Smooth muscle cell (in vitro differentiated cells): ENCODE results near the gene NDC80. TPM values are rescaled to one million over a fixed set of nuclear protein-coding genes. Genes with fewer than 3 reads are reported as not detected.

Experiments used
- DNase-seq: peaks from one replicate; lab custom pipeline; 2025; ENCODE audit not compliant: unreplicated experiment; lab: John Stamatoyannopoulos, UW
- H2AFZ ChIP-seq: fragments of 200-600 bp; sonication (generic); 2 replicates; pipeline ENCODE4 v1.6.0; 2016; ENCODE audit warnings: antibody characterized with exemption, low read depth, mild to moderate bottlenecking
- H3F3A ChIP-seq: fragments of 200-600 bp; sonication (generic); 2 replicates; pipeline ENCODE4 v1.6.0; 2017; ENCODE audit warnings: antibody characterized with exemption, low read depth
- H3K27ac ChIP-seq: fragments of 200-600 bp; sonication (generic); 2 replicates; pipeline ENCODE4 v1.5.1; 2016; ENCODE audit warnings: low read depth, mild to moderate bottlenecking
- H3K27me3 ChIP-seq: fragments of 200-600 bp; sonication (generic); 2 replicates; pipeline ENCODE4 v1.6.1; 2016; ENCODE audit warnings: low read depth, mild to moderate bottlenecking
- H3K36me3 ChIP-seq: fragments of 200-600 bp; sonication (generic); 2 replicates; pipeline ENCODE4 v1.5.1; 2016; ENCODE audit warnings: low read depth
- H3K4me1 ChIP-seq: fragments of 200-600 bp; sonication (generic); 2 replicates; pipeline ENCODE4 v1.5.1; 2016; ENCODE audit warnings: low read depth
- H3K4me2 ChIP-seq: fragments of 200-600 bp; sonication (generic); 2 replicates; pipeline ENCODE4 v1.6.0; 2016; ENCODE audit warnings: mild to moderate bottlenecking
- H3K4me3 ChIP-seq: fragments of 200-600 bp; sonication (generic); 2 replicates; pipeline ENCODE4 v1.5.1; 2016; ENCODE audit warnings: mild to moderate bottlenecking
- H3K79me2 ChIP-seq: fragments of 200-600 bp; sonication (generic); 2 replicates; pipeline ENCODE4 v1.6.0; 2016; ENCODE audit warnings: low read depth, mild to moderate bottlenecking
- H3K9ac ChIP-seq: fragments of 200-600 bp; sonication (generic); 2 replicates; pipeline ENCODE4 v1.6.0; 2016; ENCODE audit warnings: low read depth
- H3K9me3 ChIP-seq: fragments of 200-600 bp; sonication (generic); replicated peaks from 2 replicates; pipeline ENCODE4 v1.5.1; 2016; ENCODE audit warnings: low read depth
- H4K20me1 ChIP-seq: fragments of 200-600 bp; sonication (generic); 2 replicates; pipeline ENCODE4 v1.6.0; 2016; ENCODE audit warnings: low read depth
- WGBS: methylation state at CpG from one replicate; pipeline ENCODE4 v1.1.7; 2016; ENCODE audit warnings: low lambda C conversion rate; 5-methylcytosine and 5-hydroxymethylcytosine counted together
- polyA plus RNA-seq: library from polyadenylated mRNA; unstranded; fragments of >200 nt; fragmentation: Nextera tagmentation; extraction: Ambion mirVana; gene quantifications from 2 replicates; pipeline ENCODE4 v1.2.1, GENCODE V29; 2016
- total RNA-seq: library from RNA; depleted of rRNA; stranded (reverse); fragments of >200 nt; gene quantifications from 2 replicates; pipeline ENCODE4 v1.2.3, GENCODE V29; 2014
- TF ChIP-seq, protein P1 (sequence below): fragments of 200-600 bp; sonication (generic); IDR thresholded peaks from 2 replicates; pipeline ENCODE4 v1.5.1; 2017; ENCODE audit warnings: borderline replicate concordance, mild to moderate bottlenecking, antibody characterized with exemption; ENCODE audit not compliant: insufficient read depth, poor library complexity, severe bottlenecking

NDC80 gene
- total and polyA plus RNA-seq, 2 experiments from 2014 or later = 8.1 to 9.1 TPM

DNA sequence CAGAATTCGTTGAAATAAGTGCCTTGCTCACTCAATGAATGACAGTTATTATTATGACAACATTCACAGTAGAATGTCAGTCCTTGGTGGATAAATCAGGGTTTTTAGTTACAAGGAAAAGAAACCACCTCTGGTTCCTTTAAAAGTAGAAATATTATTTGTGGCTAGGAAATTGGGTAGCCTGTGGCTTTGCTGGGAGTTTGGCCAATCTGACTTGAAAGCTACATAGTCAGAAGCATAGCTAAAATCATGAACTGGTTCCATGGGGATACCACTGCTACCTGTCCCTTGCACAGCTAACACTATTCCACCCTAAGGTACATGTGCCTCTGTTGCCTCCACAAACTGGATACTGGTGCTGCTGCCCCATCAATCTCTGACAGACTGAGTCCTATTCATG lies 71.4 kb downstream of the NDC80 start:
- no peak for DNase-seq
- WGBS = 72% methylated on average over 1 of the region's 1 CpG
- Histone ChIP-seq H3K79me2 (no peaks in the 10 kb centered on the region), H3K27ac (no peak overlapping the region), H3F3A (no peaks in the 10 kb centered on the region), H3K36me3 (no peaks in the 10 kb centered on the region), H3K27me3 (peaks cover 21% of the 10 kb centered on the region), H3K9ac (no peak overlapping the region), H3K4me1 (no peaks in the 10 kb centered on the region), H3K4me3 (no peak overlapping the region), H3K4me2 (no peak overlapping the region), H4K20me1 (no peaks in the 10 kb centered on the region), H3K9me3 (no peaks in the 10 kb centered on the region), H2AFZ (no peak overlapping the region)
- TF ChIP-seq, protein P1, sequence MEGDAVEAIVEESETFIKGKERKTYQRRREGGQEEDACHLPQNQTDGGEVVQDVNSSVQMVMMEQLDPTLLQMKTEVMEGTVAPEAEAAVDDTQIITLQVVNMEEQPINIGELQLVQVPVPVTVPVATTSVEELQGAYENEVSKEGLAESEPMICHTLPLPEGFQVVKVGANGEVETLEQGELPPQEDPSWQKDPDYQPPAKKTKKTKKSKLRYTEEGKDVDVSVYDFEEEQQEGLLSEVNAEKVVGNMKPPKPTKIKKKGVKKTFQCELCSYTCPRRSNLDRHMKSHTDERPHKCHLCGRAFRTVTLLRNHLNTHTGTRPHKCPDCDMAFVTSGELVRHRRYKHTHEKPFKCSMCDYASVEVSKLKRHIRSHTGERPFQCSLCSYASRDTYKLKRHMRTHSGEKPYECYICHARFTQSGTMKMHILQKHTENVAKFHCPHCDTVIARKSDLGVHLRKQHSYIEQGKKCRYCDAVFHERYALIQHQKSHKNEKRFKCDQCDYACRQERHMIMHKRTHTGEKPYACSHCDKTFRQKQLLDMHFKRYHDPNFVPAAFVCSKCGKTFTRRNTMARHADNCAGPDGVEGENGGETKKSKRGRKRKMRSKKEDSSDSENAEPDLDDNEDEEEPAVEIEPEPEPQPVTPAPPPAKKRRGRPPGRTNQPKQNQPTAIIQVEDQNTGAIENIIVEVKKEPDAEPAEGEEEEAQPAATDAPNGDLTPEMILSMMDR = no peak

DNA sequence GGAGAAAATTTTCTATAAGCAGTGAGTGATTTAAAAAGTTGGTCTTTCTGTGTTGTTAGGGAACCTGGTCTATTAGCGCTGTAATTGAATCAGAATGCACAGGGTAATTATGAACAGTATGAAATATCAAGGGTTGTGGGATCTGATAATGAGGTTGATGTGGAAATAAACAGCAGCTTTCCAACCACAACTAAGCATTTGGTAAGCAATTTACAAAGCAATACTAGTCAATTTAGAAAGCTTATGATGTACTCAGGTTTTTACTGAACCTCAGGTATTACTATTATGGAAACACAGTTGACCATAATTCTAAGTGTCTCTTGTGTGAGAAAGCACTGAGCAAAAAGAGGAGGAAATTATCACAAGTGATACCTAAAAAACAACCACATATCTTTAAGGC lies 73.2 kb downstream of the NDC80 start:
- WGBS = 97% methylated on average over 1 of the region's 1 CpG
- H3K27ac ChIP-seq = no peak overlapping the region
- TF ChIP-seq, protein P1 = no peak
- H4K20me1 ChIP-seq = no peaks in the 10 kb centered on the region
- no peaks in the 10 kb centered on the region for H3K9me3 ChIP-seq
- H3F3A ChIP-seq = no peaks in the 10 kb centered on the region
- no peak overlapping the region for H3K4me2 ChIP-seq
- no peaks in the 10 kb centered on the region for H3K79me2 ChIP-seq
- H2AFZ ChIP-seq = no peak overlapping the region
- no peaks in the 10 kb centered on the region for H3K36me3 ChIP-seq
- no peak overlapping the region for H3K4me3 ChIP-seq
- no peaks in the 10 kb centered on the region for H3K4me1 ChIP-seq
- no peak for DNase-seq
- no peak overlapping the region for H3K9ac ChIP-seq
- H3K27me3 ChIP-seq = peaks cover 21% of the 10 kb centered on the region

- Histone ChIP-seq H3K79me2 (peaks cover 8% of the 10 kb centered on the region), H3K36me3 (no peaks in the 10 kb centered on the region), H3K4me2 (no peak overlapping the region), H3F3A (peaks cover 4% of the 10 kb centered on the region), H4K20me1 (peaks cover 10% of the 10 kb centered on the region), H3K9me3 (no peaks in the 10 kb centered on the region), H3K27ac (no peak overlapping the region), H3K4me1 (peaks cover 10% of the 10 kb centered on the region), H3K9ac (no peak overlapping the region), H3K4me3 (no peak overlapping the region), H3K27me3 (peaks cover 28% of the 10 kb centered on the region), H2AFZ (no peak overlapping the region)
- 82% methylated on average over 1 of the region's 1 CpG for WGBS
- TF ChIP-seq, protein P1 = no peak
- DNase-seq = no peak
Measured at GRCh38 chr18:2651981-2652380, 80.6 kb downstream of the NDC80 start.

- Histone ChIP-seq H3K79me2 (peaks cover 23% of the 10 kb centered on the region), H3K4me1 (peaks cover 18% of the 10 kb centered on the region), H3K9ac (no peak overlapping the region), H3K4me2 (no peak overlapping the region), H2AFZ (no peak overlapping the region), H3K27me3 (peaks cover 28% of the 10 kb centered on the region), H3K4me3 (no peak overlapping the region), H4K20me1 (peaks cover 25% of the 10 kb centered on the region), H3K27ac (no peak overlapping the region), H3F3A (peaks cover 5% of the 10 kb centered on the region), H3K36me3 (no peaks in the 10 kb centered on the region), H3K9me3 (no peaks in the 10 kb centered on the region)
- TF ChIP-seq, protein P1 = no peak
- no peak for DNase-seq
- WGBS = 48% methylated on average over 4 of the region's 4 CpGs
Measured at GRCh38 chr18:2653467-2653866, 82.1 kb downstream of the NDC80 start.
